CD4-positive, alpha-beta T cell treated with Interleukin-10 for 1 hour (primary cell): ENCODE data around the gene SNX8.
"Not testable (repeated sequence)": the region's sequence is repeated elsewhere in the genome, so short reads cannot be mapped to it uniquely, and the experiment has no call there.

Experiments used
- DNase-seq: peaks from one replicate; pipeline ENCODE4 v3.0.0-alpha.2; 2020

The SNX8 gene, protein sequence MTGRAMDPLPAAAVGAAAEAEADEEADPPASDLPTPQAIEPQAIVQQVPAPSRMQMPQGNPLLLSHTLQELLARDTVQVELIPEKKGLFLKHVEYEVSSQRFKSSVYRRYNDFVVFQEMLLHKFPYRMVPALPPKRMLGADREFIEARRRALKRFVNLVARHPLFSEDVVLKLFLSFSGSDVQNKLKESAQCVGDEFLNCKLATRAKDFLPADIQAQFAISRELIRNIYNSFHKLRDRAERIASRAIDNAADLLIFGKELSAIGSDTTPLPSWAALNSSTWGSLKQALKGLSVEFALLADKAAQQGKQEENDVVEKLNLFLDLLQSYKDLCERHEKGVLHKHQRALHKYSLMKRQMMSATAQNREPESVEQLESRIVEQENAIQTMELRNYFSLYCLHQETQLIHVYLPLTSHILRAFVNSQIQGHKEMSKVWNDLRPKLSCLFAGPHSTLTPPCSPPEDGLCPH

DNA sequence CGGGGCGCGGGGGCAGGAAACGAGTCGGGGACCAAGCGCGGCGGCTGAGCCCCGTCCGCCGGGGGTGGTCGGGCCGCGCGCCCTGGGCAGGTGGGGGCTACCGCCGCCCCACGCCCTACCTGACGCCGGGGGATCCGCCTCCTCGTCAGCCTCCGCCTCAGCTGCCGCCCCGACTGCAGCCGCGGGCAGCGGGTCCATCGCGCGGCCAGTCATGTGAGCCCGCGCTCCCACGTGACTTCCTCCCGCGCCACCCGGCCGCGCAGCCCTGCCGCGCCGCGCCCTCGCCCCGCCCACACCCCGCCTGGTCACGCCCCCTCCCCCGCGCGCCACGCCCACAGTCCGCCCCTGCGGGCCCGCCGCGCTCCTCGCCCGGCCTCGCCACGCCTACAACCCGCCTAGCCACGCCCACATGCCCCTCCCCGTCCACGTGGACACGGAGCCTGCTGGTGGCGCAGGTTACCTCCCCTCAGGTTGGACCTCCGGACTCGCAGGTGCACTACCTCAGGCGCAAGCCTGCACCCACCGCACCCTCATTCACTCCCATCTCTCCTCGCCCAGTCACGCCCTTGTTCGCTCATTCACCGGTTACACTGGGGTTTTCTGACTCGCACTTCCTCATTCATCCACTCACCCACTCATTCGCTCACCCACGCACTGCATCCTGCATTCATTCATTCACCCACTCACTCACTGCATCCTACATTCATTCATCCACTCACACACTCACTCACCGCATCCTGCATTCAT is at the start of gene SNX8:
Gene SNX8, minus strand, starts transcription at position 233 of the 747 bp plus-strand sequence. Its CDS starts 20 bp downstream, at position 213.
- peak; percentile 96 for DNase-seq

DNA sequence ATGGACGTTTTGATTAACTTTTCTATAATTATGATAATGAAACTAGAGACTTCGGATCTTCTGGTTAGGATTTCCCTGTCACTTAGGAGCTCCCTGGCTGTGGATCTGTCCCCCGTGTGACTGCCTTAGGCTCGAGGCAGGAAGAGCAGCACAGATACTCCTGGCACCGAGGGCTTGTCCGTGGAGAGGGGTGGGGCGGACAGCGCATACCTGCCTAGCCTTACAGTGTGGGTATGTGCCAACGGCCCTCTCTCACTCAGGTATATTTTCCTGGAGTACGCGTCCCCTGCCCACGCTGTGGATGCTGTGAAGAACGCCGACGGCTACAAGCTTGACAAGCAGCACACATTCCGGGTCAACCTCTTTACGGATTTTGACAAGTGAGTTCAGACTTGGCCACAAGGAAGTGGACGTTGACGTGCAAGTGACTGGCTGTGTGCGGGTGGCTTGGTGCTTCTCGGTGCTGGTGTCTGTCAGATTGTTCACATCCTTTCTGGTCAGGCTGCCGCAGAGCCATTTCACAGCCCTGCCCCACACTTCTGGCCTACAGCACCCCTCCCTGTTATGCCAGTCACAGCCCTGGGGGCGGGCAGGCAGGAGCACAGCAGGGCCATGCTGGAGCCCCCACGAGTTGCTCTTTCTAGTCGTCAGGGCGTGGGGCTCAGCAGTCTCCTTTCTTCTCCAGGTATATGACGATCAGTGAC is 48.3 kb upstream of the SNX8 start:
- DNase-seq: no peak

DNA sequence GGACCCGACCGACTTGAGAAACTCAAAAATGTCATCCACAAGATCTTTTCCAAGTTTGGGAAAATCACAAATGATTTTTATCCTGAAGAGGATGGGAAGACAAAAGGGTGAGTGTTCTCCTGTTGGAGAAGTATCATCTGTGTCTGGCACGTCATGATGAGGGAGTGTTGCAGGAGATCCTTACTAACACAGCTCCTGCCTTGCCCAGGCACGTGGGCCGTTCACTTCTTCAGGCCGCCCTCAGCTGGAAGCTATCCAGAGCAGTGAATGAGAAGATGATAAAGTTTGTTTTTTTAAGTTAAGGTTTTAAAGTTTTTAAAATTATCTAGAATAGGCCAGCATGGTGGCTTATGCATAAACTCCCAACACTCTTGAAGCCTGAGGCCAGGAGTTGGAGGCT is 46.6 kb upstream of the SNX8 start:
- no peak for DNase-seq

DNA sequence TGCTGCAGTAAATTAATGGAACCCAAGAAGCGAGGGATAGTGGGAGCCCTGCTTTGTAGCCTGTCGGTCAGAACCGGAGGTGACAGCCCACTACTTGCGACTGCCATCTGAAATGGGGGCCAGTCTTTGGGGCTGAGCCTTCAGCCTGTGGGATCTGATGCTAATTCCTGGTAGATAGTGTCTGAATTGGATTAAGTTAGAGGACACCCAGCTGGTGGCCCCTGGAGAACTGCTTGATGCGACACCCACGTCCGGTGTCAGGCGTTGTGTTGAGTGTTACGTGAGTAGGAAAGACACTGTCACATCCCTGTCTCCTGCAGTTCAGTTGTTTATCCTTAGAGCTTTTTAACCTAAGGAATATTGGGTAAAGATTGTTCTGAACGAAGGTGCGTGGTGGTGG is 45.4 kb upstream of the SNX8 start:
- DNase-seq: no peak

DNA sequence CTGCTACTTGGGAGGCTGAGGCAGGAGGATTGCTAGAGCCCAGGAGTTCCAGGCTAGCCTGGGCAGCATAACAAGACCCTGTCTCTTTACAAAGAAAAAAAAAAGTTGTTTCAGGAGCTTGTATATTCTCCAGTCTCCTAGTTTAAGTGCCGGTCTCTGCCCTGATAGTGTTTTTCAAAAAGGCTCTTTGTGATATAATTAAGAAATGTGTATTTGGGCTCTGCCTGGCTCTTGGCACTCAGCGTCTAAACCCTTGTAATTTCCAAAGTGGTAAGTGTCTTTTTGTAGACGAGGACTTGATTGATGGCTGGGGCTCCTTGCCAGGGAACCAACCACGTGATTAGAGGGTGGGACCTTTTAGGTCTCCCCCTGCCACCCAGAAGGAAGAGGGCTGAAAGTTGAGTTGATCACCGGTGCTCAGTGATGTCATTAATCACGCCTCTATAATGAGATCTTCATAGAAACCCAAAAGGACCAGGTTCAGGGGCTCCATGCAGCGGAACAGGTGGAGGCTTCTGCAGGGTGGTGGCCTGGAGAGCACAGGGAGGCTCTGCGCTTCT is 44.8 kb upstream of the SNX8 start:
- no peak for DNase-seq

DNA sequence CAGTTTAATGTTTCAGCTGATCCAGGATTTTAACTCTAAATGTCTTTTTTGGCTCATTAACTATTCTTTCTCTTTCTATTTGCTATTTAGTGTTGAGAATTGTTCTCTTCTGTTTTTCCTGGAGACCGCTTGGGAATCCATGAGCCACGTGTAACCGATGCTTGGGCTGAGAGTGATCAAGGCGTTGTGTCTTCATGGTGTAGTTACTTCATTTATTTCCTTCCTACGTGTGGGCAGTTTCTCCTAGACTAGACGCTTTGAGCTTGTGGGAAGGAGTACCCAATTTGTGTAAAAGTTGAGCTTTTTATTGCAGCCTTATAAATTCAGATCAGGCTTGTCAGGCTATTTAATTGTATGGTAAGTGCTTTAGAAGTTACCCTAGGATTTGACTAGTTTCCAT is 43.3 kb upstream of the SNX8 start:
- DNase-seq: no peak

DNA sequence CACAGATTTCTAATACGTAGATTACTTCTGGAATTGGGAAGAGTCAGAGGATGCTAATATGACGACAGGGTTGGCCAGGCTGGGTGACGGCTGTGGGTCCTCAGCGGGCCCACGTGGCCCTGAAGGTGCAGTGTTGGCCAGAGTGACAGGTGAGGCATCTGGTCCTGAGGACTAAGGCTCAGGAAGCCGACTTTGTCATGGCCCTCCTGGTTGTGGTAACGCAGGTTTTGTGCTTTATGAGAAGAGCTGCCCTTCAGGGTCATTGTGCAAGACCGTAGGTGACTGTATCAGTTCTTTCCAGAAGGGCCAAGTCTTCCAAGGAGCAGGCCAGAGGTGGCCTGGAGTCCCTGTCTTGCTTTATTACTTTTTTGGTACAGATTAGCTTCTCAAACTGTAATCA is 42.9 kb upstream of the SNX8 start:
- no peak for DNase-seq

DNA sequence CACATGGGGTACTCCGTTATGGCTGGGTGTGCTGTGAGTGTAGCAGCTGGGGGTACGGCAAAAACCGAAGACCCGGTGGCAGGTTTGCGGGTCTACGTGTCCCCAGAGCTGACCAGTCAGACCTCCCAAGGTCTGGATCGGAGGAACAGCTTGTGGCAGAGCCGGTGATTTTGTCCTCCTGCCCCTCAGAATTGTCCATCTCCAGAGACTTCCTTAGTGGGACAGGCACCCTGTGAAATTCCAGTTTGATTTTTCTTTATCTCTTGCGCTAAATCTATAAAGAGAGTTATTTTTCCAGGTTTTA is 41.4 kb upstream of the SNX8 start:
- no peak for DNase-seq

DNA sequence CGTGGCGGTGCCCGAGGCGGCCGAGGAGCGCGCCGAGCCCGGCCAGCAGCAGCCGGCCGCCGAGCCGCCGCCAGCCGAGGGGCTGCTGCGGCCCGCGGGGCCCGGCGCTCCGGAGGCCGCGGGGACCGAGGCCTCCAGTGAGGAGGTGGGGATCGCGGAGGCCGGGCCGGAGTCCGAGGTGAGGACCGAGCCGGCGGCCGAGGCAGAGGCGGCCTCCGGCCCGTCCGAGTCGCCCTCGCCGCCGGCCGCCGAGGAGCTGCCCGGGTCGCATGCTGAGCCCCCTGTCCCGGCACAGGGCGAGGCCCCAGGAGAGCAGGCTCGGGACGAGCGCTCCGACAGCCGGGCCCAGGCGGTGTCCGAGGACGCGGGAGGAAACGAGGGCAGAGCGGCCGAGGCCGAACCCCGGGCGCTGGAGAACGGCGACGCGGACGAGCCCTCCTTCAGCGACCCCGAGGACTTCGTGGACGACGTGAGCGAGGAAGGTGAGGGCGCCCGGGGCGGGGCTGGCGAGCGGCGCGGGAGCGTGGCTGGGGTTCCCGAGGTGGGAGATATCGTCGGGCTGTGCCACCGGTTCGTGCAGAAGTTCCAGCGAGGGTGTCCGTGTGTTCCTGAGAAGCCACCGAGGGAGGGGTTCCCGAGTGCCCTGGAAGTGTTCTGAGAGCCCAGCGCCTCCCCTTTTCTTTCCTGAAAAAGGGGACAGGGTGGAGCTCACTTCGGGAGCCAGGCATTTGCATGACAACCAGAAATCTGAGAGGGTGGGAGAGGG is 40.9 kb upstream of the SNX8 start:
- DNase-seq: peak; percentile 5

DNA sequence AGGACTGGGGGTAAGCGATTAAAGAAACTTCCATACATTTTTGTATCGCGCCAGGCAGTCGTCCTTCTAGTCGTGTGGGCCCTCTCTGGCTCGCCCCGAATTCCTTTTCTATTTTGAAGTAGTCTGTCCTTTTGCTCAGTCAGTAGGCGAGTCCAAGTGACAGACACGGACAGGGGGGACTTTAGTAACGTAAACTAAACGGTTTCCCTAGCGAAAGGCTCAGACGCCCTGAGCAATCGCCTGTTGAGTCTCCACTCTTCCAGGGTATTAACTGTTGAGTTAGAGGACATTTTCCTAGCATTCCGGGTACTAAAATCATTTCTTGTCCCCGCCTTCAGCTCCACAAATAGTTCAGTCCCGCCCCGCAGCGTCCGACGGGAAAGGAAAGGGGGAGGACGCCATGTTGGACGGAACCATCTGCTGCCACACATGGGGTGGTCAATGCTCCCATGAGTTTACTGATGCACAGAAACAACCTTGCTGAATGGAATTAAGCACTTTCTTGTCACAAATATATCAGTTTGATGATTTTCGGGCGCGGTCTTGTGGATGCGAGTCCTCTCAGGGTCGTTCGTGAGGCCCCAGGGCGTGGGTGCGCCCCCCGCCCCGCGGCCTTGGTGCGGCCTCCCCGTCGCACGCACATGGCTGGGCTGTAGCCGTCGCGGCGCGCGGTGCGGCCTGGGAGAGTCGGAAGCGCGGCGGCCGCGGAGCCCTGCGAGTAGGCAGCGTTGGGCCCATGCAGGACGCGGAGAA is 40.1 kb upstream of the SNX8 start, which contains the start of gene EIF3B:
Gene EIF3B, plus strand, starts transcription at position 642 of the 753 bp plus-strand sequence. Its CDS starts 95 bp downstream, at position 737.
- peak; percentile 93 for DNase-seq

DNA sequence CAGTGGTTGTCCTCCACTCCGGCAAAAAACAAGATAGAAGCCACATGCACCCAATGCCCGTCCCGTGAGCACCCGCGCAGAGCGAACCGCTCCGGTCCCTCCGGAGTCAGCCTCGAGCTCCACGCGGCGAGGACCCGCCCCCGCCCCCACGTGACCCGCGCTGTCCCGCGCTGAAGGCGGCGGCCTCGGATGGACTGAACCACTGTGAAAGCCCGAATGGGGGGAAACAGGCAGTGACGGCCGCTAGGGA is 39.6 kb upstream of the SNX8 start:
- peak; percentile 91 for DNase-seq

DNA sequence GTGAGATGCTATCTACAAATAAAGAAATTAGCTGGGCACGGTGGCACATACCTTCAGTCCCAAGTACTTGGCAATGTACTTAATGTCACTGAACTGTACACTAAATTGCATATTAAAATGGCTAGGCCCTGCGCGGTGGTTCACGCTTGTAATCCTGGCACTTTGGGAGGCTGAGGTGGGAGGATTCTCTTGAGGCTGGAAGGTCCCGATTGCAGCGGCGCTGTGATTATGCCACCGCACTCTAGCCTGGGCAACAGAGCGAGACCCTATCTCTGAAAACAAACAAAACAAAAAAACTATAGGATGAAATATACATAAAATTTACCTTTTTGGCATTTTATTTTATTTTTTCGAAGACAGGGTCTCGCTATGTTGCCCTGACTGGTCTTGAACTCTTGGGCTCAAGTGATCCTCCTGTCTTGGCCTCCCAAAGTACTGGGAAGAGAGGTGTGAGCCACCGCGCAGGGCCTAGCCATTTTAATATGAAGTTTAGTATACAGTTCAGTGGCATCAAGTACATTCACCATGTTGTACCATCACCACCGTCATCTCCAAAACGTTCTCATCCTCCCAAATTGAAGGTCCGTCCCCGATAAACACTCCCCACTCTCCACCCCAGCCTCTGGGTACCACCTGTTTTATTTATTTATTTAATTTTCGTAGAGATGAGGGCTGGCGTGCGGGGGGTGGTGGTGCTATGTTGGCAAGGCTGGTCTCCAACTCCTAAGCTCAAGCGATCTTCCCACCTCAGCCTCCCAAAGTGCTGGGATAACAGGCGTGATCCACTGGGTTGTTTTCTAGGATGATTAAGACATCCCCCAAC is 39.1 kb upstream of the SNX8 start:
- peak; percentile 2 for DNase-seq

DNA sequence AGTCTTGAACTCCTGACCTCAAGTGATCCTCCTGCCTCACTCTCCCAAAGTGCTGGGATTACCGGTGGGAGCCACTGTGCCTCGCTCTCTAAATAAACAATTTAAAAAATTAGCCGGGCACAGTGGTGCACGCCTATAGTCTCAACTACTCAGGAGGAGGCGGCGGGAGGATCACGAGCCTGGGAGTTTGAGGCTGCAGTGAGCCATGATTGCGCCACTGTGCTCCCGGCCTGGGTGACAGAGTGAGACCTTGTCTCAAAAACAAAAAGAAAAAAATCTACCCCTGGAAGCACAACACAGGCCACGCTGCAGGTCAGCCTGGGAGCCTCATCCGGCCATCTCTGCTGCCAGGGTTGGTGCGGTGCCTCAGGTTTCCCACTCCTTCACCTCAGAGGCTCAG is 36.6 kb upstream of the SNX8 start:
- DNase-seq: no peak

DNA sequence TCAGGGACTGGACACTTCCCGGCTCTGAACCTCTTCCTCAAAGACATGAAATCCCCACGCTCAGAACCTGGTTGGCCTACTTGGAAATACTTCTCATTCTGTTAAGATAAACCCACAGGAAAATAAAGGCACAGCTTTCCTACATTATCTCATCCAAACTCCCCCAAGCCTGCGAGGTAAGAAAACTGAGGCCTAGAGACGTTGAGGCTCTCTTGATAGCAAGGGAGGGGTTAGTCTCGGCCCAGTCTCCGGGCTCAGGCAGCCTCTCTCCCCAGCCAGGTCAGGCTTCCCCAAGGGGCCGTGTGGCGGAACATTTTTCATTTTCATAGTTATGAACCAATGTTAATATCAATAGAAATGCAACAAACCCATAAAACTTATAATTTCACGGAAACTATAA is 35.8 kb upstream of the SNX8 start:
- no peak for DNase-seq

DNA sequence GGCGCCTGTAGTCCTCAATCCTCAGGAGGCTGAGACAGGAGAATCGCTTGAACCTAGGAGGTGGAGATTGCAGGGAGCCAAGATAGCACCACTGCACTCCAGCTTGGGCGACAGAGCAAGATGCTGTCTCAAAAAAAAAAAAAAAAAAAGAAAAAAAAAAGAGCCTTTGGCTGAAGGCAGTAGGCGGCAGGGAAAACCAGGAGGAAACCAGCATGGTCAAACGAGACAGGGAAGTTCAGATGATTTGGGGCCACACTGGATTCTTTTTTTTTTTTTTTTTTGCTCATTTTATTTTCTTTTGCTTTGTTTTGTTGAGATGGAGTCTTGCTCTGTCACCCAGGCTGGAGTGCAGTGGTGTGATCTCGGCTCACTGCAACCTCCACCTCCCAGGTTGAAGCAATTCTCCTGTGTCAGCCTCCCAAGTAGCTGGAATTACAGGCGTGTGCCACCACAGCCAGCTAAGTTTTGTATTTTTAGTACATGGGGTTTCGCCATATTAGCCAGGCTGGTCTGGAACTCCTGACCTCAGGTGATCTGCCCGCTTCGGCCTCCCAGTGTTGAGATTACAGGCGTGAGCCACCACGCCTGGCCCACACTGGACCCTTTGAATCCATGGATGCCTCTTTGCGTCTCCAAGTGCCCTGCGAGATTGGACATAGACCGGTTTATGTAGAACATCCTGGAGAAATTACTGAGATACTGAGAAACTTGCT is 33.3 kb upstream of the SNX8 start:
- DNase-seq: not testable (repeated sequence)

DNA sequence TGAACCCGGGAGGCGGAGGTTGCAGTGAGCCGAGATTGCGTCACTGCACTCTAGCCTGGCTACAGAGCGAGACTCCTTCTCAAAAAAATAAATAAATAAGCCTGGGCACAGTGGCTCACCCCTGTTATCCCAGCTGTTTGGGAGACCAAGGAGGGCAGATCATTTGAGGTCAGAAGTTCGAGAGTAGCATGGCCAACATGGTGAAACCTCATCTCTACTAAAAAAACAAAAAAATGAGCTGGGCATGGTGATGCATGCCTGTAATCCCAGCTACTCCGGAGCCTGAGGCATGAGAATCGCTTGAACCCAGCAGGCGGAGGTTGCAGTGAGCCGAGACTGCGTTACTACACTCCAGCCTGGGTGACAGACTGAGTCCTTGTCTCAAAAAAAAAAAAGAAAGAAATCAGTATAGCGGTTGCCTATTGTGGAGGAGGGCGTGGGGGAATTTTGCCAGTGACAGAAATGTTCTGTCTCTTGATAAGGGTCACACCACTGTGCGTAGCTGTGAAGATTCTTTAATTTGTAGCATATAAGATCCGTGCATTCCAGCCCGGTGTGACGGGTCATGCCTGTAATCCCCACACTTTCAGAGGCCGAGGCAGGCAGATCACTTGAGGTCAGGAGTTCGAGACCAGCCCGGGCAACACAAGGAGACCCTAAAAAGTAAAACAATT is 22.5 kb upstream of the SNX8 start:
- DNase-seq: no peak

DNA sequence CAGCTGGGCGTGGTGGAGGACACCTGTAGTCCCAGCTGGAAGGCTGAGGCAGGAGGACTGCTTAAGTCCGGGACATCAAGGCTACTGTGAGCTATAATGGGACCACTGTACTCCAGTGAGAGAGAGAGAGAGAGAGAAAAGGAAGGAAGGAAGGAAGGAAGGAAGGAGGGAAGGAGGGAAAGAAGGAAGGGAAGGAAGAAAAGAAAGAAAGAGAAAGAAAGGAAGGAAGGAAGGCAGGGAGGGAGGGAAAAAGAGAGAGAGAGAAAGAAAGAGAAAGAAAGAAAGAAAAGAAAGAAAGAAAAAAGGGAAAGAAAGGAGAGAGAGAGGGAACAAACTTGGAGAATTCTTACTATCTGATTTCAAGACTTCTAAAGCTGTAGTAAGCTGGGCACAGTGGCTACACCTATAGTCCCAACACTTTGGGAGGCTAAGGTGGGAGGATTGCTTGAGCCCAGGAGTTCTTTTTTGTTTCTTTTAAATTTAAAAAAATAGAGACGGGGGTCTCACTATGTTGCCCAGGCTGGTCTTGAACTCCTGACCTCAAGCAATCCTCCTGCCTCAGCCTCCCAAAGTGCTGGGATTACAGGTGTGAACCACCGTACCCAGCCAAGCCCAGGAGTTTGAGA is 18.5 kb upstream of the SNX8 start:
- DNase-seq: not testable (repeated sequence)

DNA sequence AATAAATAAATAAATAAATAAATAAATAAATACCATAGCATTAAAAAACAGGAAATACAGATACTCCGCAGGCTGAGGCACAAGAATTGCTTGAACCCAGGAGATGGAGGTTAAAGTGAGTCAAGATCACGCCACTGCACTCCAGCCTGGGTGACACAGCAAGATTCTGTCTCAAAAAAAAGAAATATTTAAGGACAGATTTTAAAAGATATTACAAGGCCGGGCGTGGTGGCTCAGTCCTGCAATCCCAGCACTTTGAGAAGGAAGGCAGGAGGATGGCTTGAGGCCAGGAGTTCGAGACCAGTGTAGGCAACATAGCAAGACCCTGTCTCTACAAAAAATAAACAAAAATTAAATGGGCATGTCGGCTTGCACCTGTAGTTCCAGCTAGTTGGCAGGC is 17.5 kb upstream of the SNX8 start:
- no peak for DNase-seq

DNA sequence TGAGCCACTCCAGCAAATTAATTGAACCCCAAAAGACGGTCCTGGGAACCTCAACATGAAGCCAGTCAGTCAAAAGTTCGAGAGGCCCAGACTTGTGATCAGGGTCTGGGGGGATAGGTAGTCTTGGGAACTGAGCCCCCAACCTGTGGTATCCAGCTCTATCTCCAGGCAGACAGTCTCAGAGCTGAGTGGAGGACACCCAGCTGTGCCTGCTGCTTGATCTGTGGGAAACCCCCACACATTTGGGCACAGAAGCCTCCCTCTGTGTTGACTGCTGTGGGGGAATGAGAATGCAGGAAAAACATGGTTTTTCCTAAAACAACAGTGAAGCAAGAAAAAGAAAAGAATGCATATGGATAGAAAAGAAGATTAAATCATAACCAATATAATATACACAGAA is 16.3 kb upstream of the SNX8 start:
- no peak for DNase-seq
